ENCODE measurements around the gene HID1. TPM values are rescaled to one million over a fixed set of nuclear protein-coding genes. Genes with fewer than 3 reads are reported as not detected.

The HID1 gene
- total and polyA plus RNA-seq, 2 of the 4 experiments (the other 2 are of a cell fraction), result 0.18 to 1.7 TPM

DNA sequence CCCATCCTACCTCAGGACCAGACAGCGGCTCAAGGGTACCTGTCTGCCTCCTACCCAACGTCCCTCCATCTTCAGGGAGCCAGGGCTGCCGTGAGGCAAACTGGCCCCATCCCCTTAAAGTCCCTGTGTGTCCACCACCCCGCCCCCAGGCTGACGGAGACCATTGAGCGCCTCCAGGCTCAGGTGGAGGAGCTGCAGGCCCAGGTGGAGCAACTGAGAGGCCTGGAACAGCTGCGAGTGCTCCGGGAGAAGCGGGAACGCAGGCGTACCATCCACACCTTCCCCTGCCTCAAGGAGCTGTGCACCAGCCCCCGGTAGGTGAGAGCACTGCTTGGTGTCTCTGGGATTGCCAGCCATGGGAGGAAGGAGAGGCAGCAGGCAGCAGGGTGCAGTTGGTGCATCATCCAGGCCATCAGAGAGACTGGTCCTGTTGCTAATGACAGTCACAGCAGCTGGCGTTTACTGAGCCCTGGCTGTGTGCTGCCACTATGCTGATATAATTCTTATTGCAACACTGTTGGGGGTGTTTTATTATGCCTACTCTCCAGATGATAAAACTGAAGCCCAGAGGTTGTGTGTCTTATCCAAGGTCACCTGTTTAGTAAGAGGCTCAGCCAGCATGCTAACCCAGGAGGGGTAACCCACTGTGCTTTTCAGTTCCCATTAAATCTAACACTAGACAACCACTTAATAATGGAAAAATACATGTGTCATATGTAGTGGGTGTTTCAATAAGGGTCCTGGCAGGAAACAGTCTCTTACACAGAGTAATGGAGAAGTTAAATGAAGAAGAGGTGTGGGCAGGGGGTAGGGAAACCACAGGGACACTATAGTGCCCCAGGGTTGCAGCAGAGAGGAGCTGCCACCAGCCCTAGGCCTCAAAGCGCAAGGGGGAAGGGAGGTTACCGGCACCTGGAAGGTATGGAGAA lies 29.6 kb upstream of the HID1 start:
- no peak overlapping the region for H2BK120ac ChIP-seq (ENCODE audit: low read depth, low read length)
- no peak overlapping the region for H3K14ac ChIP-seq (replicated peaks; ENCODE audit: low read depth, low read length)
- no peak overlapping the region for H2AK5ac ChIP-seq (ENCODE audit: low read depth, low read length)
- H3K4me1 ChIP-seq (ENCODE audit: control insufficient read depth, insufficient read depth, low read length), result no peaks in the 10 kb centered on the region
- no peak overlapping the region for H2BK5ac ChIP-seq (ENCODE audit: low read depth, low read length, poor library complexity, severe bottlenecking)
- dilution Hi-C loops (cut with HindIII; ENCODE audit: low sequenced_read_pairs, unreplicated experiment), result no loop called here
- no TSS peak for BruUV-seq (replicated peaks)
- no peak overlapping the region for H3K4me3 ChIP-seq (ENCODE audit: insufficient read depth, low read depth, low read length)
- H3K9me1 ChIP-seq (ENCODE audit: insufficient read depth, low read length), result no peaks in the 10 kb centered on the region
- H3K36me3 ChIP-seq (ENCODE audit: control insufficient read depth, insufficient read depth, low read length), result peaks cover 43% of the 10 kb centered on the region
- no peak overlapping the region for H3K4me2 ChIP-seq (ENCODE audit: low read depth, low read length)
- TF ChIP-seq RAD21 (IDR thresholded peaks at IDR 0.05; ENCODE audit: low read length), result no peak
- no peak for TF ChIP-seq CEBPB (IDR thresholded peaks at IDR 0.05; ENCODE audit: low read depth, low read length)
- no peak for TF ChIP-seq NFE2L2 (IDR thresholded peaks at IDR 0.05; ENCODE audit: low read depth, low read length)
- TF ChIP-seq RCOR1 (IDR thresholded peaks at IDR 0.05; ENCODE audit: insufficient replicate concordance, low read length), result no peak
- no peak for TF ChIP-seq USF2 (IDR thresholded peaks at IDR 0.05; ENCODE audit: low read depth, low read length)
- no peak for TF ChIP-seq MXI1 (IDR thresholded peaks at IDR 0.05; ENCODE audit: borderline replicate concordance, low read depth, low read length)
- TF ChIP-seq POLR2A (IDR thresholded peaks at IDR 0.05; ENCODE audit: low read depth, low read length), result no peak
- no peak for TF ChIP-seq FOS (IDR thresholded peaks at IDR 0.05; ENCODE audit: low read depth, low read length)
- no peak for TF ChIP-seq SMC3 (IDR thresholded peaks at IDR 0.05; ENCODE audit: low read depth, low read length)
- no peak for TF ChIP-seq CHD1 (IDR thresholded peaks at IDR 0.05; ENCODE audit: low read depth, low read length)
- TF ChIP-seq, protein P1, sequence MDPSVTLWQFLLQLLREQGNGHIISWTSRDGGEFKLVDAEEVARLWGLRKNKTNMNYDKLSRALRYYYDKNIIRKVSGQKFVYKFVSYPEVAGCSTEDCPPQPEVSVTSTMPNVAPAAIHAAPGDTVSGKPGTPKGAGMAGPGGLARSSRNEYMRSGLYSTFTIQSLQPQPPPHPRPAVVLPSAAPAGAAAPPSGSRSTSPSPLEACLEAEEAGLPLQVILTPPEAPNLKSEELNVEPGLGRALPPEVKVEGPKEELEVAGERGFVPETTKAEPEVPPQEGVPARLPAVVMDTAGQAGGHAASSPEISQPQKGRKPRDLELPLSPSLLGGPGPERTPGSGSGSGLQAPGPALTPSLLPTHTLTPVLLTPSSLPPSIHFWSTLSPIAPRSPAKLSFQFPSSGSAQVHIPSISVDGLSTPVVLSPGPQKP (IDR thresholded peaks at IDR 0.05; ENCODE audit: borderline replicate concordance, low read depth, low read length), result no peak
- no peak for TF ChIP-seq MAZ (IDR thresholded peaks at IDR 0.05; ENCODE audit: borderline replicate concordance, low read depth, low read length)
- no peak overlapping the region for H3K23ac ChIP-seq (ENCODE audit: low read depth, low read length)
- no peak overlapping the region for H3K18ac ChIP-seq (ENCODE audit: low read depth, low read length)
- no peak overlapping the region for H2AFZ ChIP-seq (replicated peaks; ENCODE audit: low read length, poor library complexity)
- no peak overlapping the region for H3K56ac ChIP-seq (ENCODE audit: extremely low read depth, insufficient read depth, low read length)
- ChIA-PET POLR2A (ENCODE audit: unreplicated experiment) (no interaction called here), CTCF (no interaction called here)
- H3K79me1 ChIP-seq (ENCODE audit: low read depth in 1 of 2, low read length in 2 of 2), result peaks cover 9 to 22% of the 10 kb centered on the region in 2 experiments; a peak in 3 of 4 replicates
- no peak overlapping the region for H2BK20ac ChIP-seq (ENCODE audit: low read depth, low read length)
- WGBS, 2 experiments (ENCODE audit: extremely low coverage in 2 of 2, insufficient read length in 1 of 2), result 90% methylated on average over 2 of the region's 15 CpGs; no CpG with 5 or more reads in 1 of the 2 experiments
- intact Hi-C loops (cut with micrococcal nuclease), result no loop called here
- no peak overlapping the region for H4K8ac ChIP-seq (ENCODE audit: low read depth in 2 of 2, low read length in 2 of 2)
- DNase-seq (no peak), ATAC-seq (ENCODE audit: low read depth) (no peak)
- H3K9ac ChIP-seq (ENCODE audit: low read depth, low read length), result no peak overlapping the region
- H4K20me1 ChIP-seq (ENCODE audit: insufficient read depth, low read length), result peaks cover 7% of the 10 kb centered on the region; the same call in 1 of the 2 replicates
- H3K27ac ChIP-seq (ENCODE audit: insufficient read depth, low read length), result no peak overlapping the region
- no peaks in the 10 kb centered on the region for H3K9me3 ChIP-seq (ENCODE audit: control insufficient read depth, insufficient read depth, low read length)
- in situ Hi-C loops (cut with MboI; ENCODE audit: low sequenced_read_pairs), result no loop called here
- no peak overlapping the region for H2BK15ac ChIP-seq (ENCODE audit: low read depth, low read length)
- no peak overlapping the region for H2AK9ac ChIP-seq (replicated peaks; ENCODE audit: low read depth, low read length, poor library complexity)
- no peaks in the 10 kb centered on the region for H3K27me3 ChIP-seq (ENCODE audit: control insufficient read depth, insufficient read depth, low read length)
- no peak overlapping the region for H3K4ac ChIP-seq (ENCODE audit: low read depth, low read length)
- H4K91ac ChIP-seq (ENCODE audit: insufficient read depth, low read depth, low read length), result no peak overlapping the region
- H4K5ac ChIP-seq (ENCODE audit: low read depth, low read length), result no peak overlapping the region
